Nephron (organoid): ENCODE measurements around the gene KRTAP5-10.
"Not testable (repeated sequence)": the region's sequence is repeated elsewhere in the genome, so short reads cannot be mapped to it uniquely, and the experiment has no call there.

Experiments
- H3K27ac Mint-ChIP-seq, 3 experiments: 2 replicates each; pipeline ENCODE4 v1.8.0; 2020; ENCODE audit warnings: mixed read lengths in 3 of 3, mild to moderate bottlenecking in 2 of 3, moderate library complexity in 1 of 3
- H3K27me3 Mint-ChIP-seq: 2 replicates; pipeline ENCODE4 v1.8.0; 2021; ENCODE audit warnings: low read depth, mild to moderate bottlenecking, moderate library complexity, mixed read lengths
- H3K36me3 Mint-ChIP-seq: 2 replicates; pipeline ENCODE4 v1.8.0; 2020; ENCODE audit warnings: low read depth, mixed read lengths
- H3K4me1 Mint-ChIP-seq: 2 replicates; pipeline ENCODE4 v1.8.0; 2020; ENCODE audit warnings: mixed read lengths
- H3K4me3 Mint-ChIP-seq, 3 experiments: 2 replicates each; pipeline ENCODE4 v1.8.0; 2020; ENCODE audit warnings: mild to moderate bottlenecking in 3 of 3, mixed read lengths in 3 of 3, moderate library complexity in 2 of 3
- H3K9me3 Mint-ChIP-seq: 2 replicates; pipeline ENCODE4 v1.8.0; 2020; ENCODE audit warnings: mixed read lengths
- TF ChIP-seq, protein P1 (sequence below), 3 experiments: fragments of 200-600 bp; sonication (generic); IDR thresholded peaks; one replicate each; pipeline ENCODE4 v1.5.0; 2021; ENCODE audit warnings: antibody characterized with exemption in 3 of 3; ENCODE audit not compliant: unreplicated experiment in 3 of 3

Gene KRTAP5-10

DNA sequence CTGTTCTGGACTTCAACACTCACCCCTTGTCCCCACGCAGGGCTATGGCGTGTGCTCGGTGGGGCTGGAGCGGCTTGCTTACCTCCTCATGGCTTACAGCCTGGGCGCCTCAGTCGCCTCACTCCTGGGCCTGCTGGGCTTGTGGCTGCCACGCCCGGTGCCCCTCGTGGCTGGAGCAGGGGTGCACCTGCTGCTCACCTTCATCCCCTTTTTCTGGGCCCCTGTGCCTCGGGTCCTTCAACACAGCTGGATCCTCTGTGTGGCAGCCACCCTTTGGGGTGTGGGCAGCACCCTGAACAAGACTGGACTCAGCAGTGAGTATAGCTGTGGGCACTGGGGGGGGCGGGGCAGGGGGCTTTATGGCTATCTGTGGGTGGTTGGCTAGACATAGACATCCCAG is 37.9 kb downstream of the KRTAP5-10 start:
- not testable (repeated sequence) for H3K36me3 Mint-ChIP-seq, H3K4me1 Mint-ChIP-seq, H3K9me3 Mint-ChIP-seq, H3K4me3 Mint-ChIP-seq, H3K27ac Mint-ChIP-seq
- peaks cover 68% of the 10 kb centered on the region for H3K27me3 Mint-ChIP-seq

- not testable (repeated sequence) for H3K36me3 Mint-ChIP-seq, H3K4me1 Mint-ChIP-seq, H3K4me3 Mint-ChIP-seq, H3K27ac Mint-ChIP-seq, H3K9me3 Mint-ChIP-seq
- H3K27me3 Mint-ChIP-seq = peaks cover 81% of the 10 kb centered on the region
- TF ChIP-seq, protein P1, sequence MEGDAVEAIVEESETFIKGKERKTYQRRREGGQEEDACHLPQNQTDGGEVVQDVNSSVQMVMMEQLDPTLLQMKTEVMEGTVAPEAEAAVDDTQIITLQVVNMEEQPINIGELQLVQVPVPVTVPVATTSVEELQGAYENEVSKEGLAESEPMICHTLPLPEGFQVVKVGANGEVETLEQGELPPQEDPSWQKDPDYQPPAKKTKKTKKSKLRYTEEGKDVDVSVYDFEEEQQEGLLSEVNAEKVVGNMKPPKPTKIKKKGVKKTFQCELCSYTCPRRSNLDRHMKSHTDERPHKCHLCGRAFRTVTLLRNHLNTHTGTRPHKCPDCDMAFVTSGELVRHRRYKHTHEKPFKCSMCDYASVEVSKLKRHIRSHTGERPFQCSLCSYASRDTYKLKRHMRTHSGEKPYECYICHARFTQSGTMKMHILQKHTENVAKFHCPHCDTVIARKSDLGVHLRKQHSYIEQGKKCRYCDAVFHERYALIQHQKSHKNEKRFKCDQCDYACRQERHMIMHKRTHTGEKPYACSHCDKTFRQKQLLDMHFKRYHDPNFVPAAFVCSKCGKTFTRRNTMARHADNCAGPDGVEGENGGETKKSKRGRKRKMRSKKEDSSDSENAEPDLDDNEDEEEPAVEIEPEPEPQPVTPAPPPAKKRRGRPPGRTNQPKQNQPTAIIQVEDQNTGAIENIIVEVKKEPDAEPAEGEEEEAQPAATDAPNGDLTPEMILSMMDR (IDR thresholded peaks at IDR 0.05; ENCODE audit: unreplicated experiment in 3 of 3) = peak; percentile 50 to 57 (median 56)
Measured at GRCh38 chr11:71604798-71605488, 39.6 kb downstream of the KRTAP5-10 start.

GRCh38 chr11:71606853-71607519 is 41.6 kb downstream of the KRTAP5-10 start:
- H3K4me1 Mint-ChIP-seq, H3K9me3 Mint-ChIP-seq, H3K27ac Mint-ChIP-seq, H3K36me3 Mint-ChIP-seq: not testable (repeated sequence)
- peak overlapping the region; percentile 62 to 72 (median 69) for H3K4me3 Mint-ChIP-seq
- H3K27me3 Mint-ChIP-seq = peaks cover 86% of the 10 kb centered on the region

DNA sequence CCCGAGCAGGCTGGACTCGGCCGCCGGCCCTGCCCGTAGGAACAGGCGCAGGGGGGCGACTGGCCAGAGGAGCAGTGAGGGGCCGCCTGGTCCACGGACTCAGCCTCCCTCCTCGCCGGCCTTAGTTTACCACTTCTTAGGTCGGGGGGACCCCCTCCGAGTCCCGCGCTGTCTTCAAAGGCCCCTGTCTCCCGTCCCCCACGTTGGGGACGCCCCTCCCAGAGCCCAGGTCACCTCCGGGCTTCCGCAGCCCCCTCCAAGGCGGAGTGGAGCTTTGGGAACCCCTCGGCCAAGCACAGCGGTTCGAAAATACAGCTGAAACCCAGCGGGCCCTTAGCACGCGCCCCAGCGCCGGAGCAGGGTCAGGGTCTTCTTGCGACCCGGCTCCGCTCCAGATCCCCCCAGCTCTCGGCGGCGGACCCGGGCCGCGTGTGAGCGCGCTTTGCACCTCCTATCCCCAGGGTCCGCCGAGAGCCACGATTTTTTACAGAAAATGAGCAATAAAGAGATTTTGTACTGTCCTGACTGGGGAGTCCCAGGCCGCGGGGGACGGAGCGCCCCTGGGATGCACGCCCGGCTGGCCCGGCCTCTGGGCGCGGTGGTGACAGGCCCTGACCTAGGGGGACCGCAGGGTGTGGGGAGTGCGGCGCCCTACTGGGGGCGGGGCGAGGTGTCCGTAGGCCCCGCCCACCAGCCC is 42.3 kb downstream of the KRTAP5-10 start:
- H3K4me1 Mint-ChIP-seq, H3K9me3 Mint-ChIP-seq, H3K36me3 Mint-ChIP-seq, H3K27ac Mint-ChIP-seq: not testable (repeated sequence)
- Mint-ChIP-seq H3K4me3 (peak overlapping the region in 1 of 3 experiments; percentile 69), H3K27me3 (peaks cover 86% of the 10 kb centered on the region)

DNA sequence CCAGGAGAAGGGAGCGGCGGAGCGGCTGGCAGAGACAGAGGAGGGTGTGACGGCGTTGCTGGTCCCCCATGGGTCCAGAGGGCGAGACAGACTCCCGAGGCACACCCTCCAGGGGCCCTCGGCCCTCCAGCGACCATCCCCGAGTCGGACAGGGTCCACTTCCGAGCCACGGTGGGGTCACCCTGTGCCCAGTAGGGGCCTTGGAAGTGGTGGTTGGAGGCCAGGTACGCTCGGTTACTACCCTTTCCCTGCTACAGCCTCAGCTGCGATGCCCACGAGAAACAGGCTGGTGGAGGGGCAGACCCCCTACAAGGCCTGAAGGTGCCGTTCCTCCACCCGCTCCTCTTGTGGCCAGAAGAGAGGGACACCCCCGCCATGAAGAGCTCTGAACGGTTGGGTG is 42.9 kb downstream of the KRTAP5-10 start:
- not testable (repeated sequence) for H3K4me3 Mint-ChIP-seq, H3K36me3 Mint-ChIP-seq, H3K4me1 Mint-ChIP-seq, H3K27ac Mint-ChIP-seq, H3K9me3 Mint-ChIP-seq
- H3K27me3 Mint-ChIP-seq = peaks cover 92% of the 10 kb centered on the region

GRCh38 chr11:71611218-71611910 is 46.0 kb downstream of the KRTAP5-10 start:
- H3K9me3 Mint-ChIP-seq, H3K4me1 Mint-ChIP-seq, H3K36me3 Mint-ChIP-seq, H3K27ac Mint-ChIP-seq, H3K4me3 Mint-ChIP-seq: not testable (repeated sequence)
- peaks cover 79% of the 10 kb centered on the region for H3K27me3 Mint-ChIP-seq

- not testable (repeated sequence) for H3K27ac Mint-ChIP-seq, H3K4me1 Mint-ChIP-seq, H3K9me3 Mint-ChIP-seq, H3K36me3 Mint-ChIP-seq, H3K4me3 Mint-ChIP-seq
- peaks cover 58% of the 10 kb centered on the region for H3K27me3 Mint-ChIP-seq
Measured at GRCh38 chr11:71613931-71614330, 48.6 kb downstream of the KRTAP5-10 start.

DNA sequence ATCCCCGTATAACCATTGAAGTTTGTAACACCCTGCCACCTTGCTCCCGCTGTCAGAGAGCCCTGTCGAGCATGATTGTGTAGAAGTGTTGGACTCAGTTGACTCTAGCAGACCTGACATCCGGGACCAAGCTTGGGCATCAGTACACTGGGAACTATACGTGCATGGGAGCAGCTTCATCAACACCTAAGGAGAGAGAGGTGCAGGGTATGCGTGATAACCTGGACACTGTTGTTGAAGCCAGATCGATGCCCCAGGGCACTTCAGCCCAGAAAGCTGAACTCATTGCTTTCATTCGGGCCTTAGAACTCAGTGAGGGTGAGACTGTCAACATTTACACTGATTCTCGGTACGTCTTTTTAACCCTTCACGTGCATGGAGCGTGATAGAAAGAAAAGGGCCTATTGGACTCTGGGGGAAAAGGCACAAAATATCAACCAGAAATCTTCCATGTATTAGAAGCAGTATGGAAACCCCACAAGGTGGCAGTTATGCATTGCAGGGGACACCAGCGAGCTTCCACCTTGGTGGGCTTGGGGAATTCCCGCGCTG is 49.1 kb downstream of the KRTAP5-10 start:
- H3K36me3 Mint-ChIP-seq, H3K9me3 Mint-ChIP-seq, H3K27ac Mint-ChIP-seq, H3K4me1 Mint-ChIP-seq, H3K4me3 Mint-ChIP-seq: not testable (repeated sequence)
- peaks cover 53% of the 10 kb centered on the region for H3K27me3 Mint-ChIP-seq

DNA sequence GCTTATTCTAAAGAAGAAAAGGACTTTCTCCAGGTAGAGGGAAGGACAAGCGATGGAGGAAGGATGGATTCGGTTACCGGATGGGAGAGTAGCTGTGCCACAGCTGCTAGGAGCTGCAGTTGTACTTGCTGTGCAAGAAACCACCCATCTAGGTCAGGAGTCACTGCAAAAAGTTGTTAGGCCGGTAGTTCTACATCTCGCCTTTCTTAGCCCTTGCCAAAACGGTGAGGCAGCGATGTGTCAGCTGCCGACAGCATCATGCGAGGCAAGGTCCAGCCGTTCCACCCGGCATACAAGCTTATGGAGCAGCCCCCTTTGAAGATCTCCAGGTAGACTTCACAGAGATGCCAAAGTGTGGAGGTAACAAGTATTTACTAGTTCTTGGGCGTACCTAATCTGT is 49.6 kb downstream of the KRTAP5-10 start:
- not testable (repeated sequence) for H3K4me3 Mint-ChIP-seq
- peaks cover 47% of the 10 kb centered on the region for H3K27me3 Mint-ChIP-seq

More for the DNA sequence above, 49.6 kb downstream of the KRTAP5-10 start:
- not testable (repeated sequence) for H3K4me1 Mint-ChIP-seq, H3K36me3 Mint-ChIP-seq, H3K27ac Mint-ChIP-seq, H3K9me3 Mint-ChIP-seq
